SK-N-SH treated with all-trans-retinoic acid at 6 μM for 48 hours (cell line): Measurements from ENCODE around the gene KCNMB3.
"Not testable (repeated sequence)": the region's sequence is repeated elsewhere in the genome, so short reads cannot be mapped to it uniquely, and the experiment has no call there.

Experiments
- ATAC-seq: fragments of 200-7000 bp; cut with Tn5 transposase; 3 replicates; pipeline ENCODE4 v1.9.1; 2020; ENCODE audit warnings: mild to moderate bottlenecking, moderate library complexity
- ARNTL ChIP-seq: fragments of 450-650 bp; formaldehyde crosslinking; IDR thresholded peaks from 2 replicates; pipeline ENCODE4 v1.5.0; 2020; ENCODE audit warnings: low read depth, mild to moderate bottlenecking, moderate library complexity, borderline replicate concordance
- BACH2 ChIP-seq: fragments of 250-450 bp; sonication (Bioruptor Pico); IDR thresholded peaks from 2 replicates; pipeline ENCODE4 v1.9.0; 2021; ENCODE audit warnings: mild to moderate bottlenecking, borderline replicate concordance
- CSDC2 ChIP-seq: fragments of 250-450 bp; sonication (Bioruptor Pico); IDR thresholded peaks from 2 replicates; pipeline ENCODE4 v1.5.0; 2020; ENCODE audit warnings: mild to moderate bottlenecking, moderate library complexity
- ESRRG ChIP-seq: fragments of 250-450 bp; sonication (Bioruptor Pico); IDR thresholded peaks from 2 replicates; pipeline ENCODE4 v1.6.1; 2021; ENCODE audit warnings: mild to moderate bottlenecking
- GLIS3 ChIP-seq: fragments of 250-450 bp; sonication (Bioruptor Pico); IDR thresholded peaks from 2 replicates; pipeline ENCODE4 v1.5.0; 2020; ENCODE audit warnings: mild to moderate bottlenecking, moderate library complexity
- ISL1 ChIP-seq: fragments of 250-450 bp; sonication (Bioruptor Pico); IDR thresholded peaks from 2 replicates; pipeline ENCODE4 v2.1.2; 2022; ENCODE audit warnings: mild to moderate bottlenecking, moderate library complexity
- OSR1 ChIP-seq: fragments of 250-450 bp; sonication (Bioruptor Pico); IDR thresholded peaks from 2 replicates; pipeline ENCODE4 v1.8.0; 2022; ENCODE audit warnings: moderate library complexity, mild to moderate bottlenecking, inconsistent platforms
- PPARA ChIP-seq: fragments of 250-450 bp; sonication (Bioruptor Pico); IDR thresholded peaks from 2 replicates; pipeline ENCODE4 v1.5.0; 2020; ENCODE audit warnings: mild to moderate bottlenecking, borderline replicate concordance
- RARB ChIP-seq: fragments of 250-450 bp; sonication (Bioruptor Pico); IDR thresholded peaks from 2 replicates; pipeline ENCODE4 v1.8.0; 2021; ENCODE audit warnings: mild to moderate bottlenecking, moderate library complexity
- SNAI2 ChIP-seq: fragments of 250-450 bp; sonication (Bioruptor Pico); IDR thresholded peaks from 2 replicates; pipeline ENCODE4 v1.5.0; 2020; ENCODE audit warnings: mild to moderate bottlenecking, moderate library complexity
- TCF4 ChIP-seq: fragments of 250-450 bp; sonication (Bioruptor Pico); IDR thresholded peaks from 2 replicates; pipeline ENCODE4 v1.8.0; 2021; ENCODE audit warnings: mild to moderate bottlenecking, moderate library complexity, borderline replicate concordance
- TOX ChIP-seq: fragments of 250-450 bp; sonication (Bioruptor Pico); IDR thresholded peaks from 2 replicates; pipeline ENCODE4 v1.8.0; 2021; ENCODE audit warnings: mild to moderate bottlenecking, moderate library complexity, borderline replicate concordance
- ZC3H10 ChIP-seq: fragments of 250-450 bp; sonication (Bioruptor Pico); IDR thresholded peaks from 2 replicates; pipeline ENCODE4 v1.5.1; 2021; ENCODE audit warnings: mild to moderate bottlenecking, moderate library complexity
- ZFP30 ChIP-seq: fragments of 450-650 bp; formaldehyde crosslinking; IDR thresholded peaks from 2 replicates; pipeline ENCODE4 v1.5.0; 2022; ENCODE audit warnings: mild to moderate bottlenecking, moderate library complexity
- ZNF565 ChIP-seq: fragments of 450-650 bp; formaldehyde crosslinking; conservative IDR thresholded peaks from 2 replicates; pipeline ENCODE4 v1.5.0; 2020; ENCODE audit warnings: low read depth, mild to moderate bottlenecking, moderate library complexity
- ZNF70 ChIP-seq: fragments of 450-650 bp; formaldehyde crosslinking; IDR thresholded peaks from 2 replicates; pipeline ENCODE4 v1.5.0; 2020; ENCODE audit warnings: mild to moderate bottlenecking, moderate library complexity
- ZNF8 ChIP-seq: fragments of 450-650 bp; formaldehyde crosslinking; IDR thresholded peaks from 2 replicates; pipeline ENCODE4 v1.5.0; 2020; ENCODE audit warnings: mild to moderate bottlenecking, moderate library complexity
- TF ChIP-seq, protein P1 (sequence below): fragments of 250-450 bp; sonication (Bioruptor Pico); IDR thresholded peaks from 2 replicates; pipeline ENCODE4 v1.5.1; 2020; ENCODE audit warnings: low read depth, mild to moderate bottlenecking, moderate library complexity
- TF ChIP-seq, protein P2 (sequence below): fragments of 250-450 bp; sonication (Bioruptor Pico); IDR thresholded peaks from 2 replicates; pipeline ENCODE4 v1.8.0; 2020; ENCODE audit warnings: mild to moderate bottlenecking, moderate library complexity, borderline replicate concordance
- TF ChIP-seq, protein P3 (sequence below): fragments of 250-450 bp; sonication (Bioruptor Pico); IDR thresholded peaks from 2 replicates; pipeline ENCODE4 v1.5.0; 2020; ENCODE audit warnings: mild to moderate bottlenecking, moderate library complexity
- TF ChIP-seq, protein P4 (sequence below): fragments of 250-450 bp; sonication (Bioruptor Pico); IDR thresholded peaks from 2 replicates; pipeline ENCODE4 v1.5.1; 2021; ENCODE audit warnings: mild to moderate bottlenecking, moderate library complexity
- TF ChIP-seq, protein P5 (sequence below): fragments of 250-450 bp; sonication (Bioruptor Pico); IDR thresholded peaks from 2 replicates; pipeline ENCODE4 v1.8.0; 2021; ENCODE audit warnings: low read depth, mild to moderate bottlenecking, moderate library complexity, borderline replicate concordance

The KCNMB3 gene

DNA sequence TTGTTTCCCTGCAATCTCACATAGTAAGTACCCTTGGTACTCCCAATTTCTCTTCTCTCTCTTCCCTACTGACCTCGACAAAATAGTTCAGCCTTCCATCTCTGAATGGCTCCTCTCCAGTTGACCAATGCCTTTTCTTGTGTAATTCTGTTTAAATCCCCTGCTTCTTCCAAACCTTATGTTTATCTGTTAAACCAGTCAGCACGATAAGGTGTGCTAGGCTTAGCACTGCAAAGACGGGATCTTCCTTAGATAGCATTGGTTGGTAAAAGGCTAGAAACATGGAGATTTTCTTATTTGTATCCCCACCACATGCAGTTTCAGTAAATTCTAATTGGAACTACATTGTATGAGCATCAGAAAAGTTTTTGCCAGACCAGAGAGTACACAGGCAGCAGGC lies 25.8 kb upstream of the KCNMB3 start:
- TF ChIP-seq, protein P1, sequence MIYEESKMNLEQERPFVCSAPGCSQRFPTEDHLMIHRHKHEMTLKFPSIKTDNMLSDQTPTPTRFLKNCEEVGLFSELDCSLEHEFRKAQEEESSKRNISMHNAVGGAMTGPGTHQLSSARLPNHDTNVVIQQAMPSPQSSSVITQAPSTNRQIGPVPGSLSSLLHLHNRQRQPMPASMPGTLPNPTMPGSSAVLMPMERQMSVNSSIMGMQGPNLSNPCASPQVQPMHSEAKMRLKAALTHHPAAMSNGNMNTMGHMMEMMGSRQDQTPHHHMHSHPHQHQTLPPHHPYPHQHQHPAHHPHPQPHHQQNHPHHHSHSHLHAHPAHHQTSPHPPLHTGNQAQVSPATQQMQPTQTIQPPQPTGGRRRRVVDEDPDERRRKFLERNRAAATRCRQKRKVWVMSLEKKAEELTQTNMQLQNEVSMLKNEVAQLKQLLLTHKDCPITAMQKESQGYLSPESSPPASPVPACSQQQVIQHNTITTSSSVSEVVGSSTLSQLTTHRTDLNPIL (CRISPR knock-in tag), result no peak
- TF ChIP-seq ARNTL, result no peak
- TF ChIP-seq TOX (CRISPR knock-in tag), result no peak
- TF ChIP-seq OSR1 (CRISPR knock-in tag), result no peak
- no peak for TF ChIP-seq ISL1
- TF ChIP-seq SNAI2, result no peak
- TF ChIP-seq ESRRG (CRISPR knock-in tag), result no peak
- no peak for TF ChIP-seq BACH2 (CRISPR knock-in tag)
- no peak for TF ChIP-seq CSDC2 (CRISPR knock-in tag)
- no peak for TF ChIP-seq ZNF8 (CRISPR knock-in tag)
- no peak for TF ChIP-seq GLIS3
- no peak for TF ChIP-seq ZNF565 (CRISPR knock-in tag)
- no peak for TF ChIP-seq PPARA (CRISPR knock-in tag)
- TF ChIP-seq, protein P2, sequence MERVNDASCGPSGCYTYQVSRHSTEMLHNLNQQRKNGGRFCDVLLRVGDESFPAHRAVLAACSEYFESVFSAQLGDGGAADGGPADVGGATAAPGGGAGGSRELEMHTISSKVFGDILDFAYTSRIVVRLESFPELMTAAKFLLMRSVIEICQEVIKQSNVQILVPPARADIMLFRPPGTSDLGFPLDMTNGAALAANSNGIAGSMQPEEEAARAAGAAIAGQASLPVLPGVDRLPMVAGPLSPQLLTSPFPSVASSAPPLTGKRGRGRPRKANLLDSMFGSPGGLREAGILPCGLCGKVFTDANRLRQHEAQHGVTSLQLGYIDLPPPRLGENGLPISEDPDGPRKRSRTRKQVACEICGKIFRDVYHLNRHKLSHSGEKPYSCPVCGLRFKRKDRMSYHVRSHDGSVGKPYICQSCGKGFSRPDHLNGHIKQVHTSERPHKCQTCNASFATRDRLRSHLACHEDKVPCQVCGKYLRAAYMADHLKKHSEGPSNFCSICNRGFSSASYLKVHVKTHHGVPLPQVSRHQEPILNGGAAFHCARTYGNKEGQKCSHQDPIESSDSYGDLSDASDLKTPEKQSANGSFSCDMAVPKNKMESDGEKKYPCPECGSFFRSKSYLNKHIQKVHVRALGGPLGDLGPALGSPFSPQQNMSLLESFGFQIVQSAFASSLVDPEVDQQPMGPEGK (CRISPR knock-in tag), result no peak
- no peak for TF ChIP-seq ZFP30
- ATAC-seq, result no peak

DNA sequence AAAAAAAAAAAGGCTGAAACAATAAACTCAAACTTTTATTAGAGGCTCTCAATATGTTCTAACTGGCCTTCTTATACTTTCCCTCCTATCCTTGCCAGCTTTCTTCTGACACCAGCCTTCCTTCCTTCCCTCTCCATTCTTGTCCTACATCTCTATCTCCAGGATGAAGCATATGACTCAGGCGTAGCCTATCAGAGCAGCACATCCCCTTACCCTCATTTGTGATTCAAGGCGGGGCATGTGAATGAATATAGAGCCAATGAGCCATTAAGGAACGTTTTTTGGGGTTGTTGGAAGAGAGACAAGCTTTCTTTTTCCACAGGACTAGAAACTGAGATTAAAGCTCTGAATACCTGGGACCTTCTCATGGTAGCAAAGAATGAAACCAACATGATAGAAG lies 25.1 kb upstream of the KCNMB3 start:
- TF ChIP-seq ESRRG (CRISPR knock-in tag) (no peak), TCF4 (CRISPR knock-in tag) (no peak), RARB (CRISPR knock-in tag) (no peak), ISL1 (no peak), BACH2 (CRISPR knock-in tag) (no peak), ZNF70 (CRISPR knock-in tag) (no peak), GLIS3 (no peak), ZNF8 (CRISPR knock-in tag) (no peak), CSDC2 (CRISPR knock-in tag) (no peak)
- TF ChIP-seq, all 23 proteins: peak for 0
- ATAC-seq, result no peak

DNA sequence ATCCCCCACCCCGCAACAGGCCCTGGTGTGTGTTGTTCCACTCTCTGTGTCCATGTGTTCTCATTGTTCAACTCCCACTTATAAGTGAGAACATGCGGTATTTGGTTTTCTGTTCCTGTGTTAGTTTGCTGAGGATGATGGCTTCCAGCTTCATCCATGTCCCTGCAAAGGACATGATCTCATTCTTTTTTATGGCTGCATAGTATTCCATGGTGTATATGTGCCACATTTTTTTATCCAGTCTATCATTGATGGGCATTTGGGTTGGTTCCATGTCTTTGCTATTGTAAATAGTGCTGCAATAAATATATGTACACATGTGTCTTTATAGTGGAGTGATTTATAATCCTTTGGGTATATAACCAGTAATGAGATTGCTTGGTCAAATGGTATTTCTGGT lies 23.5 kb upstream of the KCNMB3 start:
- ATAC-seq, result not testable (repeated sequence)

DNA sequence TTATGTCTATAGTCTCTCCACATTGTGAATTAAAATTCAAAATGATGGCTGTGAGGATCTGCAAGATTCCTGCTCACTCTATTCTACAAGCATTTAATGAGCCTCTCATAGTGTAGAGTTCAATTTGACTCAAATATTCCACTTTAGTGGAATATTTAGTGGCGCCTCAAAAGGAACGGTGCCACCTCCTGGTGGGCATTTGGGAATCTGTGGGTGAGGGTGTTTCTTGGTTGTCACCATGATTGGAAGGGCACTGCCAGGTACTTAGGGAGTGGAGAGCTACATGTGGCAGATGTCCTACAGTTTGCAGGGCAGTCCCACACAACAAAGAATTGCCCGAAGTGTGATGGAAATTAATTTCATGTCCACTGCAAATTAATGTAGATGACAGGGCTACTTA lies 21.5 kb upstream of the KCNMB3 start:
- peak; percentile 66 for ATAC-seq
- TF ChIP-seq, protein P3, sequence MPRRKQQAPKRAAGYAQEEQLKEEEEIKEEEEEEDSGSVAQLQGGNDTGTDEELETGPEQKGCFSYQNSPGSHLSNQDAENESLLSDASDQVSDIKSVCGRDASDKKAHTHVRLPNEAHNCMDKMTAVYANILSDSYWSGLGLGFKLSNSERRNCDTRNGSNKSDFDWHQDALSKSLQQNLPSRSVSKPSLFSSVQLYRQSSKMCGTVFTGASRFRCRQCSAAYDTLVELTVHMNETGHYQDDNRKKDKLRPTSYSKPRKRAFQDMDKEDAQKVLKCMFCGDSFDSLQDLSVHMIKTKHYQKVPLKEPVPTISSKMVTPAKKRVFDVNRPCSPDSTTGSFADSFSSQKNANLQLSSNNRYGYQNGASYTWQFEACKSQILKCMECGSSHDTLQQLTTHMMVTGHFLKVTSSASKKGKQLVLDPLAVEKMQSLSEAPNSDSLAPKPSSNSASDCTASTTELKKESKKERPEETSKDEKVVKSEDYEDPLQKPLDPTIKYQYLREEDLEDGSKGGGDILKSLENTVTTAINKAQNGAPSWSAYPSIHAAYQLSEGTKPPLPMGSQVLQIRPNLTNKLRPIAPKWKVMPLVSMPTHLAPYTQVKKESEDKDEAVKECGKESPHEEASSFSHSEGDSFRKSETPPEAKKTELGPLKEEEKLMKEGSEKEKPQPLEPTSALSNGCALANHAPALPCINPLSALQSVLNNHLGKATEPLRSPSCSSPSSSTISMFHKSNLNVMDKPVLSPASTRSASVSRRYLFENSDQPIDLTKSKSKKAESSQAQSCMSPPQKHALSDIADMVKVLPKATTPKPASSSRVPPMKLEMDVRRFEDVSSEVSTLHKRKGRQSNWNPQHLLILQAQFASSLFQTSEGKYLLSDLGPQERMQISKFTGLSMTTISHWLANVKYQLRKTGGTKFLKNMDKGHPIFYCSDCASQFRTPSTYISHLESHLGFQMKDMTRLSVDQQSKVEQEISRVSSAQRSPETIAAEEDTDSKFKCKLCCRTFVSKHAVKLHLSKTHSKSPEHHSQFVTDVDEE (CRISPR knock-in tag), result no peak
- no peak for TF ChIP-seq SNAI2
- TF ChIP-seq ZNF70 (CRISPR knock-in tag), result no peak
- TF ChIP-seq ARNTL, result no peak
- no peak for TF ChIP-seq BACH2 (CRISPR knock-in tag)
- TF ChIP-seq TCF4 (CRISPR knock-in tag), result no peak
- TF ChIP-seq, protein P4, sequence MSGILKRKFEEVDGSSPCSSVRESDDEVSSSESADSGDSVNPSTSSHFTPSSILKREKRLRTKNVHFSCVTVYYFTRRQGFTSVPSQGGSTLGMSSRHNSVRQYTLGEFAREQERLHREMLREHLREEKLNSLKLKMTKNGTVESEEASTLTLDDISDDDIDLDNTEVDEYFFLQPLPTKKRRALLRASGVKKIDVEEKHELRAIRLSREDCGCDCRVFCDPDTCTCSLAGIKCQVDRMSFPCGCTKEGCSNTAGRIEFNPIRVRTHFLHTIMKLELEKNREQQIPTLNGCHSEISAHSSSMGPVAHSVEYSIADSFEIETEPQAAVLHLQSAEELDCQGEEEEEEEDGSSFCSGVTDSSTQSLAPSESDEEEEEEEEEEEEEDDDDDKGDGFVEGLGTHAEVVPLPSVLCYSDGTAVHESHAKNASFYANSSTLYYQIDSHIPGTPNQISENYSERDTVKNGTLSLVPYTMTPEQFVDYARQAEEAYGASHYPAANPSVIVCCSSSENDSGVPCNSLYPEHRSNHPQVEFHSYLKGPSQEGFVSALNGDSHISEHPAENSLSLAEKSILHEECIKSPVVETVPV (CRISPR knock-in tag), result no peak
- TF ChIP-seq ZC3H10, result no peak
- no peak for TF ChIP-seq ESRRG (CRISPR knock-in tag)
- no peak for TF ChIP-seq TOX (CRISPR knock-in tag)
- TF ChIP-seq, protein P5, sequence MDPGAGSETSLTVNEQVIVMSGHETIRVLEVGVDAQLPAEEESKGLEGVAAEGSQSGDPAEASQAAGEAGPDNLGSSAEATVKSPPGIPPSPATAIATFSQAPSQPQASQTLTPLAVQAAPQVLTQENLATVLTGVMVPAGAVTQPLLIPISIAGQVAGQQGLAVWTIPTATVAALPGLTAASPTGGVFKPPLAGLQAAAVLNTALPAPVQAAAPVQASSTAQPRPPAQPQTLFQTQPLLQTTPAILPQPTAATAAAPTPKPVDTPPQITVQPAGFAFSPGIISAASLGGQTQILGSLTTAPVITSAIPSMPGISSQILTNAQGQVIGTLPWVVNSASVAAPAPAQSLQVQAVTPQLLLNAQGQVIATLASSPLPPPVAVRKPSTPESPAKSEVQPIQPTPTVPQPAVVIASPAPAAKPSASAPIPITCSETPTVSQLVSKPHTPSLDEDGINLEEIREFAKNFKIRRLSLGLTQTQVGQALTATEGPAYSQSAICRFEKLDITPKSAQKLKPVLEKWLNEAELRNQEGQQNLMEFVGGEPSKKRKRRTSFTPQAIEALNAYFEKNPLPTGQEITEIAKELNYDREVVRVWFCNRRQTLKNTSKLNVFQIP (CRISPR knock-in tag), result no peak
